ENCODE data around the gene PLXNA2.

The PLXNA2 gene

GRCh38 chr1:208025031-208025430, 219.2 kb downstream of the PLXNA2 start:
- DNase-seq = no peak
- Histone ChIP-seq H3K36me3 (ENCODE audit: control insufficient read depth in 4 of 4, insufficient read depth in 4 of 4, low read length in 3 of 4) (no peaks in the 10 kb centered on the region), H3K27me3 (replicated peaks in 2 of 5; ENCODE audit: control insufficient read depth in 4 of 5, insufficient read depth in 5 of 5, low read length in 4 of 5) (peaks cover 0 to 11% (median 0%) of the 10 kb centered on the region in 5 experiments), H3K4me1 (ENCODE audit: control extremely low read depth in 1 of 4, control insufficient read depth in 4 of 4, insufficient read depth in 4 of 4, low read length in 3 of 4) (peaks cover 0 to 3% (median under 1%) of the 10 kb centered on the region in 4 experiments), H3K4me3 (ENCODE audit: control insufficient read depth in 1 of 7, extremely low read depth in 1 of 7, insufficient read depth in 4 of 7, low read depth in 2 of 7, low read length in 6 of 7) (no peak overlapping the region), H3K9me3 (ENCODE audit: control extremely low read depth in 1 of 5, control insufficient read depth in 4 of 5, insufficient read depth in 2 of 5, low read depth in 1 of 5, low read length in 4 of 5) (no peaks in the 10 kb centered on the region), H3K27ac (ENCODE audit: insufficient read depth in 1 of 2, low read depth in 1 of 2, low read length in 2 of 2, poor library complexity in 1 of 2, severe bottlenecking in 2 of 2) (no peak overlapping the region)
- ChIA-PET POLR2A (no interaction called here), CTCF (interaction anchor here (1.7 to 15.6 kb wide), 4 partner anchors 11 to 216 kb away, joined by 4 to 204 read pairs (median 100); partner anchors contain the start of gene PLXNA2)
- WGBS (ENCODE audit: insufficient coverage) = 97% methylated on average over 5 of the region's 7 CpGs

GRCh38 chr1:208024406-208024805, 219.8 kb downstream of the PLXNA2 start:
- H3K27me3 ChIP-seq (replicated peaks in 2 of 5; ENCODE audit: control insufficient read depth in 4 of 5, insufficient read depth in 5 of 5, low read length in 4 of 5) = peaks cover 0 to 11% (median 0%) of the 10 kb centered on the region in 5 experiments
- no peaks in the 10 kb centered on the region for H3K9me3 ChIP-seq (ENCODE audit: control extremely low read depth in 1 of 5, control insufficient read depth in 4 of 5, insufficient read depth in 2 of 5, low read depth in 1 of 5, low read length in 4 of 5)
- no peak overlapping the region for H3K27ac ChIP-seq (ENCODE audit: insufficient read depth in 1 of 2, low read depth in 1 of 2, low read length in 2 of 2, poor library complexity in 1 of 2, severe bottlenecking in 2 of 2)
- CTCF ChIA-PET = interaction anchor here (0.6 to 15.6 kb wide), 6 partner anchors 12 to 217 kb away, joined by 3 to 204 read pairs (median 24); partner anchors contain the start of gene PLXNA2
- no peaks in the 10 kb centered on the region for H3K4me1 ChIP-seq (ENCODE audit: control extremely low read depth in 1 of 4, control insufficient read depth in 4 of 4, insufficient read depth in 4 of 4, low read length in 3 of 4)
- no peaks in the 10 kb centered on the region for H3K36me3 ChIP-seq (ENCODE audit: control insufficient read depth in 4 of 4, insufficient read depth in 4 of 4, low read length in 3 of 4)
- DNase-seq = no peak
- POLR2A ChIA-PET = no interaction called here
- H3K4me3 ChIP-seq (ENCODE audit: control insufficient read depth in 1 of 7, extremely low read depth in 1 of 7, insufficient read depth in 4 of 7, low read depth in 2 of 7, low read length in 6 of 7) = no peak overlapping the region
- WGBS (ENCODE audit: insufficient coverage) = 100% methylated on average over 2 of the region's 6 CpGs

GRCh38 chr1:208019257-208019656, 224.9 kb downstream of the PLXNA2 start:
- no peaks in the 10 kb centered on the region for H3K9me3 ChIP-seq (ENCODE audit: control extremely low read depth in 1 of 5, control insufficient read depth in 4 of 5, insufficient read depth in 2 of 5, low read depth in 1 of 5, low read length in 4 of 5)
- no CpG with 5 or more reads among the region's 2 CpGs for WGBS (ENCODE audit: insufficient coverage)
- H3K27me3 ChIP-seq (replicated peaks in 2 of 5; ENCODE audit: control insufficient read depth in 4 of 5, insufficient read depth in 5 of 5, low read length in 4 of 5) = peaks cover 0 to 12% (median 0%) of the 10 kb centered on the region in 5 experiments
- no peak for DNase-seq
- POLR2A ChIA-PET = no interaction called here
- no peak overlapping the region for H3K27ac ChIP-seq (ENCODE audit: insufficient read depth in 1 of 2, low read depth in 1 of 2, low read length in 2 of 2, poor library complexity in 1 of 2, severe bottlenecking in 2 of 2)
- H3K4me3 ChIP-seq (ENCODE audit: control insufficient read depth in 1 of 7, extremely low read depth in 1 of 7, insufficient read depth in 4 of 7, low read depth in 2 of 7, low read length in 6 of 7) = no peak overlapping the region
- H3K4me1 ChIP-seq (ENCODE audit: control extremely low read depth in 1 of 4, control insufficient read depth in 4 of 4, insufficient read depth in 4 of 4, low read length in 3 of 4) = no peaks in the 10 kb centered on the region
- CTCF ChIA-PET = interaction anchor here (0.9 to 15.6 kb wide), 8 partner anchors 10 to 222 kb away, joined by 3 to 204 read pairs (median 6); partner anchors contain the start of gene PLXNA2
- no peaks in the 10 kb centered on the region for H3K36me3 ChIP-seq (ENCODE audit: control insufficient read depth in 4 of 4, insufficient read depth in 4 of 4, low read length in 3 of 4)

GRCh38 chr1:208015255-208015654, 228.9 kb downstream of the PLXNA2 start:
- POLR2A ChIA-PET = no interaction called here
- H3K4me1 ChIP-seq (ENCODE audit: control extremely low read depth in 1 of 4, control insufficient read depth in 4 of 4, insufficient read depth in 4 of 4, low read length in 3 of 4) = no peaks in the 10 kb centered on the region
- DNase-seq = no peak
- no peaks in the 10 kb centered on the region for H3K9me3 ChIP-seq (ENCODE audit: control extremely low read depth in 1 of 5, control insufficient read depth in 4 of 5, insufficient read depth in 2 of 5, low read depth in 1 of 5, low read length in 4 of 5)
- H3K36me3 ChIP-seq (ENCODE audit: control insufficient read depth in 4 of 4, insufficient read depth in 4 of 4, low read length in 3 of 4) = no peaks in the 10 kb centered on the region
- H3K4me3 ChIP-seq (ENCODE audit: control insufficient read depth in 1 of 7, extremely low read depth in 1 of 7, insufficient read depth in 4 of 7, low read depth in 2 of 7, low read length in 6 of 7) = no peak overlapping the region
- 100% methylated on average over 4 of the region's 6 CpGs for WGBS (ENCODE audit: insufficient coverage)
- CTCF ChIA-PET = no interaction called here
- peaks cover 0 to 2% (median 0%) of the 10 kb centered on the region in 5 experiments for H3K27me3 ChIP-seq (replicated peaks in 2 of 5; ENCODE audit: control insufficient read depth in 4 of 5, insufficient read depth in 5 of 5, low read length in 4 of 5)
- no peak overlapping the region for H3K27ac ChIP-seq (ENCODE audit: insufficient read depth in 1 of 2, low read depth in 1 of 2, low read length in 2 of 2, poor library complexity in 1 of 2, severe bottlenecking in 2 of 2)

GRCh38 chr1:208013210-208013609, 231.0 kb downstream of the PLXNA2 start:
- POLR2A ChIA-PET = no interaction called here
- H3K27ac ChIP-seq (ENCODE audit: insufficient read depth in 1 of 2, low read depth in 1 of 2, low read length in 2 of 2, poor library complexity in 1 of 2, severe bottlenecking in 2 of 2) = no peak overlapping the region
- DNase-seq = no peak
- H3K4me3 ChIP-seq (ENCODE audit: control insufficient read depth in 1 of 7, extremely low read depth in 1 of 7, insufficient read depth in 4 of 7, low read depth in 2 of 7, low read length in 6 of 7) = no peak overlapping the region
- H3K4me1 ChIP-seq (ENCODE audit: control extremely low read depth in 1 of 4, control insufficient read depth in 4 of 4, insufficient read depth in 4 of 4, low read length in 3 of 4) = no peaks in the 10 kb centered on the region
- peaks cover 0 to 2% (median 0%) of the 10 kb centered on the region in 5 experiments for H3K27me3 ChIP-seq (replicated peaks in 2 of 5; ENCODE audit: control insufficient read depth in 4 of 5, insufficient read depth in 5 of 5, low read length in 4 of 5)
- CTCF ChIA-PET = interaction anchor here (0.9 to 3.5 kb wide), 3 partner anchors 9 to 98 kb away, joined by 3 to 22 read pairs (median 5); no protein-coding TSS in a partner anchor
- no peaks in the 10 kb centered on the region for H3K9me3 ChIP-seq (ENCODE audit: control extremely low read depth in 1 of 5, control insufficient read depth in 4 of 5, insufficient read depth in 2 of 5, low read depth in 1 of 5, low read length in 4 of 5)
- H3K36me3 ChIP-seq (ENCODE audit: control insufficient read depth in 4 of 4, insufficient read depth in 4 of 4, low read length in 3 of 4) = no peaks in the 10 kb centered on the region
- WGBS (ENCODE audit: insufficient coverage) = 85% methylated on average over 2 of the region's 2 CpGs

- ChIA-PET POLR2A (no interaction called here), CTCF (interaction anchor here (1.6 to 3.5 kb wide), 2 partner anchors 10 to 80 kb away, joined by 5 to 22 read pairs; no protein-coding TSS in a partner anchor)
- no peaks in the 10 kb centered on the region for H3K9me3 ChIP-seq (ENCODE audit: control extremely low read depth in 1 of 5, control insufficient read depth in 4 of 5, insufficient read depth in 2 of 5, low read depth in 1 of 5, low read length in 4 of 5)
- no CpG with 5 or more reads among the region's 2 CpGs for WGBS (ENCODE audit: insufficient coverage)
- no peaks in the 10 kb centered on the region for H3K4me1 ChIP-seq (ENCODE audit: control extremely low read depth in 1 of 4, control insufficient read depth in 4 of 4, insufficient read depth in 4 of 4, low read length in 3 of 4)
- no peaks in the 10 kb centered on the region for H3K36me3 ChIP-seq (ENCODE audit: control insufficient read depth in 4 of 4, insufficient read depth in 4 of 4, low read length in 3 of 4)
- DNase-seq = no peak
- peaks cover 0 to 2% (median 0%) of the 10 kb centered on the region in 5 experiments for H3K27me3 ChIP-seq (replicated peaks in 2 of 5; ENCODE audit: control insufficient read depth in 4 of 5, insufficient read depth in 5 of 5, low read length in 4 of 5)
- H3K4me3 ChIP-seq (ENCODE audit: control insufficient read depth in 1 of 7, extremely low read depth in 1 of 7, insufficient read depth in 4 of 7, low read depth in 2 of 7, low read length in 6 of 7) = no peak overlapping the region
- no peak overlapping the region for H3K27ac ChIP-seq (ENCODE audit: insufficient read depth in 1 of 2, low read depth in 1 of 2, low read length in 2 of 2, poor library complexity in 1 of 2, severe bottlenecking in 2 of 2)
Observed at GRCh38 chr1:208012721-208013120, 231.5 kb downstream of the PLXNA2 start.

GRCh38 chr1:208010487-208011071, 233.6 kb downstream of the PLXNA2 start:
- Histone ChIP-seq H3K4me3 (ENCODE audit: control insufficient read depth in 1 of 7, extremely low read depth in 1 of 7, insufficient read depth in 4 of 7, low read depth in 2 of 7, low read length in 6 of 7) (no peak overlapping the region), H3K4me1 (ENCODE audit: control extremely low read depth in 1 of 4, control insufficient read depth in 4 of 4, insufficient read depth in 4 of 4, low read length in 3 of 4) (no peaks in the 10 kb centered on the region), H3K9me3 (ENCODE audit: control extremely low read depth in 1 of 5, control insufficient read depth in 4 of 5, insufficient read depth in 2 of 5, low read depth in 1 of 5, low read length in 4 of 5) (peaks cover 0 to 1% (median 0%) of the 10 kb centered on the region in 5 experiments), H3K27me3 (replicated peaks in 2 of 5; ENCODE audit: control insufficient read depth in 4 of 5, insufficient read depth in 5 of 5, low read length in 4 of 5) (no peaks in the 10 kb centered on the region), H3K27ac (ENCODE audit: insufficient read depth in 1 of 2, low read depth in 1 of 2, low read length in 2 of 2, poor library complexity in 1 of 2, severe bottlenecking in 2 of 2) (no peak overlapping the region), H3K36me3 (ENCODE audit: control insufficient read depth in 4 of 4, insufficient read depth in 4 of 4, low read length in 3 of 4) (no peaks in the 10 kb centered on the region)
- ChIA-PET CTCF (interaction anchor here (1.6 to 3.5 kb wide), 2 partner anchors 10 to 12 kb away, joined by 3 to 22 read pairs; no protein-coding TSS in a partner anchor), POLR2A (no interaction called here)
- DNase-seq = no peak
- 91% methylated on average over 4 of the region's 4 CpGs for WGBS (ENCODE audit: insufficient coverage)

Measured in common myeloid progenitor, CD34-positive (primary cell).